Measurements from ENCODE around the gene STK39. TPM values are rescaled to one million over a fixed set of nuclear protein-coding genes. Genes with fewer than 3 reads are reported as not detected.

Gene STK39
- total and polyA plus RNA-seq, 9 of the 15 experiments (the other 6 are each of a cell fraction or from before 2014, with no cell fraction given) = 0.19 to 0.76 (median 0.51) TPM

DNA sequence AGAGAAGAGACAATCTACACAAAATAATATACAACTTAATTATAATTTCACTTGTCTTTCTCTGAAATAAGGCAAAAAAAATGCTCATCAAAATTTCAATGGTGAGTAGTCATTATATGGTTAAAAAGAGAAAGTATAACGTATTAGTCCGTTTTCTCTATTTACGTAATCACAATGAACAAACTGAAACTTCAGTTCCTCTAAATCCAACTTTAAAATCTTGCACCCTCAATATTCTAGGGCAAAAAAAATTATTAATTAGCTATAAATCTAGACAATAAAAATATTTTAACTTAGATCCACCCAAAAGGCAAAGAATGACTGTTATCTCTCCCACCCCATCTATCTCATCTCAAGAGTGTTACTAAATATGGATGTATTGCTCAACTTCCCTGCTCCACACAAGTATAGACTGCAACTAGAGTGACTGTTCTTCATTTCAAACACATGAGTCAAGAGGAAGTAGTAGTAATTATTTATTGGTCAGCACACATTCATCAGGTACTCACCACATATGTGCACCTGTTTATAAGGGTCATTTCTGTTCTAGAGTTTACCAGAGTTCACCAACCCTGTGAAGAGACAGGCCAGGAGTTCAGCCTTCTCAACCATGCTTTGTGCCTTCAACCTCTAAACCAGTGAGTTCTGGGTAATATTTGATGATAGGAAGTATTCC is 36.4 kb downstream of the STK39 start (continued):
- TF ChIP-seq, protein P1, sequence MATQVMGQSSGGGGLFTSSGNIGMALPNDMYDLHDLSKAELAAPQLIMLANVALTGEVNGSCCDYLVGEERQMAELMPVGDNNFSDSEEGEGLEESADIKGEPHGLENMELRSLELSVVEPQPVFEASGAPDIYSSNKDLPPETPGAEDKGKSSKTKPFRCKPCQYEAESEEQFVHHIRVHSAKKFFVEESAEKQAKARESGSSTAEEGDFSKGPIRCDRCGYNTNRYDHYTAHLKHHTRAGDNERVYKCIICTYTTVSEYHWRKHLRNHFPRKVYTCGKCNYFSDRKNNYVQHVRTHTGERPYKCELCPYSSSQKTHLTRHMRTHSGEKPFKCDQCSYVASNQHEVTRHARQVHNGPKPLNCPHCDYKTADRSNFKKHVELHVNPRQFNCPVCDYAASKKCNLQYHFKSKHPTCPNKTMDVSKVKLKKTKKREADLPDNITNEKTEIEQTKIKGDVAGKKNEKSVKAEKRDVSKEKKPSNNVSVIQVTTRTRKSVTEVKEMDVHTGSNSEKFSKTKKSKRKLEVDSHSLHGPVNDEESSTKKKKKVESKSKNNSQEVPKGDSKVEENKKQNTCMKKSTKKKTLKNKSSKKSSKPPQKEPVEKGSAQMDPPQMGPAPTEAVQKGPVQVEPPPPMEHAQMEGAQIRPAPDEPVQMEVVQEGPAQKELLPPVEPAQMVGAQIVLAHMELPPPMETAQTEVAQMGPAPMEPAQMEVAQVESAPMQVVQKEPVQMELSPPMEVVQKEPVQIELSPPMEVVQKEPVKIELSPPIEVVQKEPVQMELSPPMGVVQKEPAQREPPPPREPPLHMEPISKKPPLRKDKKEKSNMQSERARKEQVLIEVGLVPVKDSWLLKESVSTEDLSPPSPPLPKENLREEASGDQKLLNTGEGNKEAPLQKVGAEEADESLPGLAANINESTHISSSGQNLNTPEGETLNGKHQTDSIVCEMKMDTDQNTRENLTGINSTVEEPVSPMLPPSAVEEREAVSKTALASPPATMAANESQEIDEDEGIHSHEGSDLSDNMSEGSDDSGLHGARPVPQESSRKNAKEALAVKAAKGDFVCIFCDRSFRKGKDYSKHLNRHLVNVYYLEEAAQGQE (IDR thresholded peaks at IDR 0.05; ENCODE audit: borderline replicate concordance) = no peak
- TF ChIP-seq, protein P1 (CRISPR knock-in tag; IDR thresholded peaks at IDR 0.05; ENCODE audit: low read depth) = no peak
- TF ChIP-seq POU5F1 (IDR thresholded peaks at IDR 0.05; ENCODE audit: borderline replicate concordance, low read depth, low read length, partially characterized antibody) (no peak), MED1 (CRISPR knock-in tag; IDR thresholded peaks at IDR 0.05; ENCODE audit: borderline replicate concordance) (no peak), CEBPG (CRISPR knock-in tag; IDR thresholded peaks at IDR 0.05) (no peak), CEBPG (tag; conservative IDR thresholded peaks at IDR 0.05 in 1 of 2, IDR thresholded peaks at IDR 0.05 in 1 of 2) (peak; percentile 84), MEF2A (IDR thresholded peaks at IDR 0.05; ENCODE audit: control insufficient read depth, low read depth, low read length) (no peak), PRDM10 (IDR thresholded peaks at IDR 0.05; ENCODE audit: partially characterized antibody) (no peak), PHF21A (IDR thresholded peaks at IDR 0.05; ENCODE audit: borderline replicate concordance, low read depth) (no peak), RFX5 (IDR thresholded peaks at IDR 0.05; ENCODE audit: low read depth, low read length) (no peak), CREBBP (IDR thresholded peaks at IDR 0.05; ENCODE audit: low read depth, low read length) (no peak)

Data from K562 (cell line).